ENCODE results near the gene RASGRF1. TPM values are rescaled to one million over a fixed set of nuclear protein-coding genes. Genes with fewer than 3 reads are reported as not detected.
A peak's percentile ranks its signal among the peaks of the same experiment; 100 is the strongest.

Gene RASGRF1
- total and polyA plus RNA-seq, 12 donors, result under 0.01 to 0.86 (median 0.37) TPM; not detected in 9

GRCh38 chr15:79016527-79017170, 73.9 kb downstream of the RASGRF1 start:
- no peak for DNase-seq
- no peak for TF ChIP-seq CTCF (IDR thresholded peaks at IDR 0.05)
- H3K9me3 ChIP-seq, result no peaks in the 10 kb centered on the region
- H3K4me3 ChIP-seq, result no peak overlapping the region
- no peak overlapping the region for H3K27ac ChIP-seq
- ATAC-seq, result peak in 1 of 8 donors; percentile 38
- no peaks in the 10 kb centered on the region for H3K4me1 ChIP-seq
- H3K36me3 ChIP-seq, result no peaks in the 10 kb centered on the region
- intact Hi-C loops (cut with DNase I), result no loop called here
- 84 to 87% methylated on average over 10 of the region's 10 CpGs for WGBS, 2 donors
- H3K27me3 ChIP-seq, result no peaks in the 10 kb centered on the region

- Histone ChIP-seq H3K9me3 (no peaks in the 10 kb centered on the region), H3K36me3 (no peaks in the 10 kb centered on the region), H3K4me1 (no peaks in the 10 kb centered on the region), H3K27ac (no peak overlapping the region), H3K4me3 (no peak overlapping the region), H3K27me3 (peaks cover 0 to 5% (median 0%) of the 10 kb centered on the region in 7 donors)
- TF ChIP-seq CTCF (IDR thresholded peaks at IDR 0.05), result no peak
- DNase-seq (no peak), ATAC-seq (no peak)
- intact Hi-C loops (cut with DNase I), result no loop called here
- WGBS, 2 donors, result 46 to 54% methylated on average over 3 of the region's 3 CpGs
Observed at GRCh38 chr15:79015416-79015815, 75.2 kb downstream of the RASGRF1 start.

- ATAC-seq (no peak), DNase-seq (no peak)
- peaks cover 0 to 5% (median 0%) of the 10 kb centered on the region in 7 donors for H3K27me3 ChIP-seq
- WGBS, 2 donors, result 98% methylated on average over 2 of the region's 2 CpGs
- intact Hi-C loops (cut with DNase I), result no loop called here
- H3K4me3 ChIP-seq, result no peak overlapping the region
- TF ChIP-seq CTCF (IDR thresholded peaks at IDR 0.05), result no peak
- no peaks in the 10 kb centered on the region for H3K36me3 ChIP-seq
- H3K9me3 ChIP-seq, result no peaks in the 10 kb centered on the region
- H3K4me1 ChIP-seq, result peaks cover 0 to 6% (median 0%) of the 10 kb centered on the region in 9 donors
- H3K27ac ChIP-seq, result no peak overlapping the region
Observed at GRCh38 chr15:79010278-79010677, 80.3 kb downstream of the RASGRF1 start.

GRCh38 chr15:79009379-79009778, 81.2 kb downstream of the RASGRF1 start:
- H3K27ac ChIP-seq, result no peak overlapping the region
- intact Hi-C loops (cut with DNase I), result no loop called here
- no peak for TF ChIP-seq CTCF (IDR thresholded peaks at IDR 0.05)
- H3K9me3 ChIP-seq, result no peaks in the 10 kb centered on the region
- peaks cover 0 to 15% (median 0%) of the 10 kb centered on the region in 9 donors for H3K4me1 ChIP-seq
- no peak overlapping the region for H3K4me3 ChIP-seq
- H3K36me3 ChIP-seq, result no peaks in the 10 kb centered on the region
- peaks cover 0 to 5% (median 0%) of the 10 kb centered on the region in 7 donors for H3K27me3 ChIP-seq
- ATAC-seq (no peak), DNase-seq (no peak)
- 52 to 53% methylated on average over 4 of the region's 4 CpGs for WGBS, 2 donors

Measured in heart right ventricle (tissue), 16 donors.